K562 (cell line): ENCODE measurements around the gene RHEBL1. TPM values are rescaled to one million over a fixed set of nuclear protein-coding genes. Genes with fewer than 3 reads are reported as not detected.

Experiments
- COPS2 ChIP-seq: fragments of 450-650 bp; conservative IDR thresholded peaks from 2 replicates; pipeline ENCODE4 v1.6.1; 2016; ENCODE audit warnings: mild to moderate bottlenecking, moderate library complexity
- CREBBP ChIP-seq: IDR thresholded peaks from one replicate; pipeline ENCODE4 v1.6.1; 2012; ENCODE audit warnings: low read depth, mild to moderate bottlenecking, control low read depth, inconsistent platforms, low read length
- EGR1 ChIP-seq: fragments of 450-650 bp; conservative IDR thresholded peaks from 2 replicates; pipeline ENCODE4 v1.6.1; 2017; ENCODE audit warnings: mild to moderate bottlenecking
- FIP1L1 ChIP-seq: fragments of 200-400 bp; formaldehyde crosslinking; IDR thresholded peaks from 2 replicates; pipeline ENCODE4 v1.6.1; 2018; ENCODE audit warnings: mild to moderate bottlenecking, low read depth, low read length; ENCODE audit not compliant: poor library complexity, severe bottlenecking
- GTF2E2 ChIP-seq: fragments of 200-800 bp; sonication (Bioruptor generic); IDR thresholded peaks from 2 replicates; pipeline ENCODE4 v1.6.1; 2016; ENCODE audit warnings: missing genetic modification characterization, missing compliant biosample characterization
- GTF2F1 ChIP-seq: IDR thresholded peaks from 2 replicates; pipeline ENCODE4 v1.6.1; 2011; ENCODE audit warnings: low read depth, low read length, improper control_type of control experiment
- HOMEZ ChIP-seq: fragments of 250-450 bp; sonication (Bioruptor Pico); IDR thresholded peaks from 2 replicates; pipeline ENCODE4 v1.4.0; 2020; ENCODE audit warnings: mild to moderate bottlenecking, moderate library complexity
- KAT7 ChIP-seq: sonication (generic); formaldehyde crosslinking; IDR thresholded peaks from 2 replicates; pipeline ENCODE4 v1.8.0; 2022; ENCODE audit warnings: missing genetic modification reagents, mild to moderate bottlenecking, borderline replicate concordance
- MCM2 ChIP-seq: fragments of 450-650 bp; IDR thresholded peaks from 2 replicates; pipeline ENCODE4 v1.6.1; 2017; ENCODE audit warnings: low read depth, mild to moderate bottlenecking
- RCOR1 ChIP-seq, 2 experiments: IDR thresholded peaks; 2 replicates each; pipeline ENCODE4 v1.6.1; 2012; ENCODE audit warnings: low read depth in 2 of 2, low read length in 2 of 2, borderline replicate concordance in 1 of 2, improper control_type of control experiment in 1 of 2
- SIRT6 ChIP-seq: IDR thresholded peaks from one replicate; pipeline ENCODE4 v1.6.1; 2012; ENCODE audit warnings: low read depth, mild to moderate bottlenecking, control low read depth, inconsistent platforms, low read length, moderate library complexity
- SNIP1 ChIP-seq: fragments of 450-650 bp; IDR thresholded peaks from 2 replicates; pipeline ENCODE4 v1.7.1; 2017; ENCODE audit warnings: low read depth, mild to moderate bottlenecking
- SRSF7 ChIP-seq: fragments of 200-400 bp; formaldehyde crosslinking; optimal IDR thresholded peaks from 2 replicates; pipeline ENCODE3; 2017; ENCODE audit warnings: mild to moderate bottlenecking, low read depth, low read length
- TEAD1 ChIP-seq, 2 experiments: fragments of 450-650 bp in 1 of 2; sonication (generic) in 1 of 2; formaldehyde crosslinking; IDR thresholded peaks; 2 replicates each; pipeline versions ENCODE4 v1.4.0 to v1.8.0; 2020 to 2022; ENCODE audit warnings: mild to moderate bottlenecking in 2 of 2, missing genetic modification reagents in 1 of 2
- ZBTB11 ChIP-seq, 3 experiments: fragments of 200-800 bp in 1 of 3; fragments of 250-450 bp in 1 of 3; fragments of 450-650 bp in 1 of 3; sonication (Bioruptor Pico) in 1 of 3; sonication (Bioruptor generic) in 1 of 3; formaldehyde crosslinking in 1 of 3; IDR thresholded peaks; 2 replicates each; pipeline versions ENCODE4 v1.6.1 to v1.8.0; 2016 to 2022; ENCODE audit warnings: mild to moderate bottlenecking in 2 of 3, missing genetic modification characterization in 2 of 3, missing compliant biosample characterization in 1 of 3, moderate library complexity in 1 of 3
- ZBTB8A ChIP-seq: fragments of 450-650 bp; IDR thresholded peaks from 2 replicates; pipeline ENCODE4 v1.6.1; 2018; ENCODE audit warnings: mild to moderate bottlenecking, moderate library complexity; ENCODE audit not compliant: partially characterized antibody
- ZKSCAN1 ChIP-seq: fragments of 150-350 bp; IDR thresholded peaks from 2 replicates; pipeline ENCODE4 v1.6.1; 2016; ENCODE audit warnings: low read depth, low read length
- ZKSCAN3 ChIP-seq: fragments of 250-450 bp; sonication (Bioruptor Pico); IDR thresholded peaks from 2 replicates; pipeline ENCODE4 v1.4.0; 2020
- ZNF140 ChIP-seq: fragments of 250-450 bp; sonication (Bioruptor Pico); IDR thresholded peaks from 2 replicates; pipeline ENCODE4 v1.8.0; 2021; ENCODE audit warnings: moderate library complexity, mild to moderate bottlenecking, inconsistent platforms
- ZNF408 ChIP-seq: fragments of 250-450 bp; sonication (Bioruptor Pico); IDR thresholded peaks from 2 replicates; pipeline ENCODE4 v1.4.0; 2020; ENCODE audit warnings: low read depth, mild to moderate bottlenecking, moderate library complexity
- ZNF589 ChIP-seq: fragments of 200-800 bp; sonication (Bioruptor generic); IDR thresholded peaks from 2 replicates; pipeline ENCODE4 v1.6.1; 2016; ENCODE audit warnings: low read depth, missing genetic modification characterization, missing compliant biosample characterization
- ZNF764 ChIP-seq: fragments of 250-450 bp; sonication (Bioruptor Pico); IDR thresholded peaks from 2 replicates; pipeline ENCODE4 v1.4.0; 2020; ENCODE audit warnings: low read depth, mild to moderate bottlenecking, moderate library complexity
- polyA plus RNA-seq, 8 experiments: library from polyadenylated mRNA; depleted of rRNA in 4 of 8; stranded (reverse) in 5 of 8; unstranded in 3 of 8; fragments of >200 nt; fragmentation: Nextera tagmentation in 2 of 8; fragmentation: Illumina TruSeq in 1 of 8; extraction: Ambion mirVana in 2 of 8; extraction: Trizol in 1 of 8; gene quantifications; 2 replicates each; pipeline versions ENCODE4 v1.2.1 to v1.2.3, GENCODE V29; 2011 to 2014; ENCODE audit warnings: inconsistent platforms in 1 of 8, missing spikeins in 1 of 8
- total RNA-seq, 7 experiments: library from RNA; depleted of rRNA in 6 of 7; stranded (reverse); fragments of >200 nt in 6 of 7; fragmentation: Illumina TruSeq in 2 of 7; extraction: Trizol in 2 of 7; gene quantifications; 2 replicates each; pipeline versions ENCODE4 v1.2.1 to v1.2.3, GENCODE V29; 2011 to 2021; ENCODE audit warnings: low replicate concordance in 1 of 7

Gene RHEBL1
- total and polyA plus RNA-seq, 9 of the 15 experiments (the other 6 are each of a cell fraction or from before 2014, with no cell fraction given), result 4.3 to 36.1 (median 8.2) TPM

GRCh38 chr12:49060237-49061156, 9.3 kb downstream of the RHEBL1 start, which contains the start of gene KMT2D (continued):
- TF ChIP-seq COPS2 (no peak), SRSF7 (no peak), FIP1L1 (peak; percentile 97), MCM2 (no peak), ZKSCAN1 (peak; percentile 62), ZNF408 (CRISPR knock-in tag) (no peak), GTF2E2 (tag) (peak; percentile 93), TEAD1 (CRISPR knock-in tag; IDR thresholded peaks at IDR 0.05) (peak in 1 of 2 experiments; percentile 95; a peak in 2 of 4 replicates), ZKSCAN3 (no peak), ZNF140 (no peak), HOMEZ (CRISPR knock-in tag) (0 out of 2 replicates have a peak, but pooled peaks have one; percentile 32), SIRT6 (no peak), ZNF764 (CRISPR knock-in tag) (no peak), KAT7 (CRISPR knock-in tag) (peak; percentile 97; the same call in 1 of the 2 replicates), EGR1 (peak; percentile 37; the same call in 1 of the 2 replicates), ZBTB11 (CRISPR knock-in tag; IDR thresholded peaks at IDR 0.05) (peak in 1 of 3 experiments; percentile 92; a peak in 3 of 6 replicates), CREBBP (no peak), ZBTB8A (no peak), ZNF589 (no peak), GTF2F1 (peak; percentile 83; the same call in 1 of the 2 replicates), SNIP1 (no peak), RCOR1 (IDR thresholded peaks at IDR 0.05; ENCODE audit: borderline replicate concordance in 1 of 2, low read depth in 2 of 2, low read length in 2 of 2) (peak in 1 of 2 experiments; percentile 65; a peak in 2 of 4 replicates)
